ENCODE data around the gene SYVN1.

DNA sequence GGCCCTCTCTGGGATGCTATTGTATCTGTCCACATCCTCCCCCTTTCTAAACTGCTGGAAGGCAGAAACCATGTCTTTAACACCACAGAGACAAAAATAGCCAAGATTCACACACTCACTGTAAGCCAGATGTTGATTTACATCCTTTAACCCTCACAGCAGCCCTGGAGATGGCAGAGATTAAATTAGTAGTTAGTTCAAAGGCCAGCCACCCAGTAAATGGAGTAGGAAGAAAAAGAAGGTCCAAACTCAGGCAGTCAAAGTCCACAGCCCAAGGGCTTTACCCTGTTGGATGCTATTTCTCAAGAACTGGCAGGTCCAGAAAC is 14.7 kb downstream of the SYVN1 start:
- TF ChIP-seq POLR2A (IDR thresholded peaks at IDR 0.05): no peak
- TF ChIP-seq, protein P1, sequence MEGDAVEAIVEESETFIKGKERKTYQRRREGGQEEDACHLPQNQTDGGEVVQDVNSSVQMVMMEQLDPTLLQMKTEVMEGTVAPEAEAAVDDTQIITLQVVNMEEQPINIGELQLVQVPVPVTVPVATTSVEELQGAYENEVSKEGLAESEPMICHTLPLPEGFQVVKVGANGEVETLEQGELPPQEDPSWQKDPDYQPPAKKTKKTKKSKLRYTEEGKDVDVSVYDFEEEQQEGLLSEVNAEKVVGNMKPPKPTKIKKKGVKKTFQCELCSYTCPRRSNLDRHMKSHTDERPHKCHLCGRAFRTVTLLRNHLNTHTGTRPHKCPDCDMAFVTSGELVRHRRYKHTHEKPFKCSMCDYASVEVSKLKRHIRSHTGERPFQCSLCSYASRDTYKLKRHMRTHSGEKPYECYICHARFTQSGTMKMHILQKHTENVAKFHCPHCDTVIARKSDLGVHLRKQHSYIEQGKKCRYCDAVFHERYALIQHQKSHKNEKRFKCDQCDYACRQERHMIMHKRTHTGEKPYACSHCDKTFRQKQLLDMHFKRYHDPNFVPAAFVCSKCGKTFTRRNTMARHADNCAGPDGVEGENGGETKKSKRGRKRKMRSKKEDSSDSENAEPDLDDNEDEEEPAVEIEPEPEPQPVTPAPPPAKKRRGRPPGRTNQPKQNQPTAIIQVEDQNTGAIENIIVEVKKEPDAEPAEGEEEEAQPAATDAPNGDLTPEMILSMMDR (IDR thresholded peaks at IDR 0.05): no peak

Data from esophagus squamous epithelium (tissue), 4 donors.